GM23338 (cell line): ENCODE data around the gene SBK3. TPM values are rescaled to one million over a fixed set of nuclear protein-coding genes. Genes with fewer than 3 reads are reported as not detected.

Experiments used
- ATAC-seq: fragments of 200-7000 bp; cut with Tn5 transposase; 3 replicates; pipeline ENCODE4 v1.9.1; 2020
- DNase-seq: peaks from one replicate; pipeline ENCODE4 v3.0.0-alpha.2; 2015; ENCODE audit warnings: low spot score
- H2AFZ ChIP-seq: fragments of 200-600 bp; sonication (generic); 2 replicates; pipeline ENCODE4 v1.8.0; 2016; ENCODE audit warnings: antibody characterized with exemption, mild to moderate bottlenecking, moderate library complexity
- H3F3A ChIP-seq: fragments of 200-600 bp; sonication (generic); replicated peaks from 2 replicates; pipeline ENCODE4 v1.8.0; 2017; ENCODE audit warnings: antibody characterized with exemption, mixed run types, low read depth
- H3K27ac ChIP-seq: fragments of 200-600 bp; sonication (generic); 2 replicates; pipeline ENCODE4 v1.6.1; 2016; ENCODE audit warnings: low read depth
- H3K27me3 ChIP-seq: fragments of 200-600 bp; sonication (generic); 2 replicates; pipeline ENCODE4 v1.8.0; 2016; ENCODE audit warnings: mild to moderate bottlenecking, mixed run types, moderate library complexity; ENCODE audit not compliant: insufficient read depth
- H3K36me3 ChIP-seq: fragments of 200-600 bp; sonication (generic); 2 replicates; pipeline ENCODE4 v1.8.0; 2016; ENCODE audit warnings: mild to moderate bottlenecking; ENCODE audit not compliant: insufficient read depth
- H3K4me1 ChIP-seq: fragments of 200-600 bp; sonication (generic); 2 replicates; pipeline ENCODE4 v1.8.0; 2016; ENCODE audit warnings: mild to moderate bottlenecking, moderate library complexity; ENCODE audit not compliant: insufficient read depth
- H3K4me2 ChIP-seq: fragments of 200-600 bp; sonication (generic); 2 replicates; pipeline ENCODE4 v1.7.1; 2017; ENCODE audit warnings: mixed run types
- H3K4me3 ChIP-seq: fragments of 200-600 bp; sonication (generic); 2 replicates; pipeline ENCODE4 v1.6.1; 2016; ENCODE audit warnings: mixed run types
- H3K79me2 ChIP-seq: fragments of 200-600 bp; sonication (generic); replicated peaks from 2 replicates; pipeline ENCODE4 v1.8.0; 2017; ENCODE audit warnings: mild to moderate bottlenecking; ENCODE audit not compliant: insufficient read depth
- H3K9me2 ChIP-seq: fragments of 200-600 bp; sonication (generic); 2 replicates; pipeline ENCODE4 v1.8.0; 2017; ENCODE audit not compliant: insufficient read depth
- H4K20me1 ChIP-seq: fragments of 200-600 bp; sonication (generic); replicated peaks from 2 replicates; pipeline ENCODE4 v1.8.0; 2017; ENCODE audit warnings: mild to moderate bottlenecking; ENCODE audit not compliant: insufficient read depth
- H3K27ac Mint-ChIP-seq: 2 replicates; pipeline ENCODE4 v1.8.0; 2020; ENCODE audit warnings: inconsistent platforms, mild to moderate bottlenecking, moderate library complexity, mixed read lengths
- H3K27me3 Mint-ChIP-seq: 3 replicates; pipeline ENCODE4 v1.8.0; 2022; ENCODE audit warnings: low read depth, mild to moderate bottlenecking, moderate library complexity, mixed read lengths, inconsistent platforms; ENCODE audit not compliant: insufficient read depth, poor library complexity
- H3K36me3 Mint-ChIP-seq: 3 replicates; pipeline ENCODE4 v1.8.0; 2021; ENCODE audit warnings: low read depth, mild to moderate bottlenecking, inconsistent platforms, moderate library complexity, mixed read lengths
- H3K4me1 Mint-ChIP-seq: 3 replicates; pipeline ENCODE4 v1.8.0; 2020; ENCODE audit warnings: mild to moderate bottlenecking, inconsistent platforms, mixed read lengths
- H3K4me3 Mint-ChIP-seq: 3 replicates; pipeline ENCODE4 v1.8.0; 2021; ENCODE audit warnings: moderate library complexity, mild to moderate bottlenecking, inconsistent platforms, mixed read lengths
- H3K9me3 Mint-ChIP-seq: 3 replicates; pipeline ENCODE4 v1.8.0; 2020; ENCODE audit warnings: moderate library complexity, mild to moderate bottlenecking, inconsistent platforms, mixed read lengths
- CREB1 ChIP-seq: fragments of 250-450 bp; sonication (Bioruptor Pico); IDR thresholded peaks from 2 replicates; pipeline ENCODE4 v1.5.0; 2020; ENCODE audit warnings: low read depth, mild to moderate bottlenecking, moderate library complexity
- CTCF ChIP-seq, 2 experiments: fragments of 200-600 bp in 1 of 2; sonication (generic) in 1 of 2; conservative IDR thresholded peaks; 2 replicates each; pipeline versions ENCODE4 v1.5.1 to v1.6.1; 2016 to 2017; ENCODE audit warnings: antibody characterized with exemption in 2 of 2, low read depth in 2 of 2, mild to moderate bottlenecking in 2 of 2, moderate library complexity in 1 of 2
- ETS1 ChIP-seq: IDR thresholded peaks from 2 replicates; pipeline ENCODE4 v1.6.1; 2016; ENCODE audit warnings: antibody characterized with exemption
- EZH2 ChIP-seq: fragments of 200-600 bp; sonication (generic); IDR thresholded peaks from one replicate; pipeline ENCODE4 v1.8.0; 2017; ENCODE audit warnings: antibody characterized with exemption, mild to moderate bottlenecking, low read depth; ENCODE audit not compliant: unreplicated experiment
- EZH2phosphoT487 ChIP-seq: fragments of 200-600 bp; sonication (generic); IDR thresholded peaks from one replicate; pipeline ENCODE4 v1.8.1; 2018; ENCODE audit warnings: antibody characterized with exemption; ENCODE audit not compliant: unreplicated experiment
- JUNB ChIP-seq: IDR thresholded peaks from one replicate; pipeline ENCODE4 v1.6.1; 2016; ENCODE audit warnings: antibody characterized with exemption; ENCODE audit not compliant: unreplicated experiment
- NANOG ChIP-seq: IDR thresholded peaks from 2 replicates; pipeline ENCODE4 v1.6.1; 2016; ENCODE audit warnings: antibody characterized with exemption, borderline replicate concordance
- POLR2AphosphoS5 ChIP-seq: IDR thresholded peaks from 2 replicates; pipeline ENCODE4 v1.6.1; 2016; ENCODE audit warnings: antibody characterized with exemption, low read depth
- REST ChIP-seq: IDR thresholded peaks from one replicate; pipeline ENCODE4 v1.6.1; 2018; ENCODE audit warnings: antibody characterized with exemption; ENCODE audit not compliant: unreplicated experiment
- STAT1 ChIP-seq: IDR thresholded peaks from one replicate; pipeline ENCODE4 v1.6.1; 2016; ENCODE audit warnings: antibody characterized with exemption; ENCODE audit not compliant: unreplicated experiment
- ZNF114 ChIP-seq: fragments of 250-450 bp; sonication (Bioruptor Pico); IDR thresholded peaks from 2 replicates; pipeline ENCODE4 v1.5.0; 2020; ENCODE audit warnings: mild to moderate bottlenecking, moderate library complexity
- ZNF331 ChIP-seq: fragments of 250-450 bp; sonication (Bioruptor Pico); IDR thresholded peaks from 2 replicates; pipeline ENCODE4 v1.5.0; 2020; ENCODE audit warnings: low read depth, mild to moderate bottlenecking, moderate library complexity
- ZNF462 ChIP-seq: fragments of 250-450 bp; sonication (Bioruptor Pico); IDR thresholded peaks from 2 replicates; pipeline ENCODE4 v1.5.0; 2020; ENCODE audit warnings: mild to moderate bottlenecking, moderate library complexity
- polyA plus RNA-seq: library from polyadenylated mRNA; unstranded; fragments of >200 nt; fragmentation: Nextera tagmentation; extraction: Ambion mirVana; gene quantifications from 2 replicates; pipeline ENCODE4 v1.2.1, GENCODE V29; 2016
- total RNA-seq: library from RNA; depleted of rRNA; stranded (reverse); fragments of >200 nt; shearing (Covaris generic); gene quantifications from 2 replicates; pipeline ENCODE4 v1.2.3, GENCODE V29; 2014

SBK3 gene
- total and polyA plus RNA-seq, 2 experiments from 2014 or later: 0.27 to 0.94 TPM

GRCh38 chr19:55491546-55492360, 53.6 kb downstream of the SBK3 start:
- Histone ChIP-seq H3K4me1 (peaks cover 17% of the 10 kb centered on the region; the same call in 1 of the 2 replicates), H3K4me2 (no peak overlapping the region), H4K20me1 (no peaks in the 10 kb centered on the region), H3K79me2 (no peaks in the 10 kb centered on the region), H3K9me2 (no peaks in the 10 kb centered on the region), H2AFZ (no peak overlapping the region), H3K27ac (no peak overlapping the region), H3K36me3 (no peaks in the 10 kb centered on the region), H3K27me3 (no peaks in the 10 kb centered on the region), H3F3A (peaks cover 10% of the 10 kb centered on the region), H3K4me3 (no peak overlapping the region)
- Mint-ChIP-seq H3K27ac (no peak overlapping the region), H3K4me1 (peaks cover 30% of the 10 kb centered on the region), H3K36me3 (no peaks in the 10 kb centered on the region), H3K4me3 (no peak overlapping the region; the same call in 2 of the 3 replicates), H3K27me3 (peaks cover 11% of the 10 kb centered on the region), H3K9me3 (no peaks in the 10 kb centered on the region; the same call in 2 of the 3 replicates)
- ATAC-seq: no peak
- no peak for DNase-seq
- no peak for TF ChIP-seq JUNB
- TF ChIP-seq EZH2phosphoT487: no peak
- TF ChIP-seq ZNF462 (CRISPR knock-in tag): no peak
- TF ChIP-seq ZNF331 (CRISPR knock-in tag): no peak
- TF ChIP-seq REST: no peak
- no peak for TF ChIP-seq EZH2
- no peak for TF ChIP-seq POLR2AphosphoS5
- no peak for TF ChIP-seq CREB1 (CRISPR knock-in tag)
- TF ChIP-seq STAT1: no peak
- TF ChIP-seq ETS1: no peak
- TF ChIP-seq CTCF (conservative IDR thresholded peaks at IDR 0.05; ENCODE audit: low read depth in 2 of 2): no peak
- no peak for TF ChIP-seq ZNF114 (CRISPR knock-in tag)
- no peak for TF ChIP-seq NANOG
